Breast epithelium (tissue), 4 donors: ENCODE data around the gene NCAPG2. TPM values are rescaled to one million over a fixed set of nuclear protein-coding genes. Genes with fewer than 3 reads are reported as not detected.

ENCODE experiments used
- DNase-seq, 2 donors: peaks; one replicate each; pipeline ENCODE4 v3.0.0-alpha.2; 2019; ENCODE audit warnings: low spot score in 2 of 2
- H3K27ac ChIP-seq, 2 donors: fragments of 200-600 bp; sonication (generic) in 1 of 2; one replicate each; pipeline ENCODE4 v1.5.1; 2016 to 2019; ENCODE audit warnings: mild to moderate bottlenecking in 1 of 2
- H3K27me3 ChIP-seq, 2 donors: fragments of 200-600 bp; sonication (generic) in 1 of 2; one replicate each; pipeline versions ENCODE4 v1.5.1 to v1.6.0; 2017 to 2019; ENCODE audit warnings: control low read depth in 1 of 2, mild to moderate bottlenecking in 1 of 2
- H3K36me3 ChIP-seq: fragments of 200-600 bp; one replicate; pipeline ENCODE4 v1.5.1; 2019
- H3K4me1 ChIP-seq, 2 donors: fragments of 200-600 bp; sonication (generic); one replicate each; pipeline ENCODE4 v1.5.1; 2016 to 2019; ENCODE audit warnings: control low read depth in 1 of 2
- H3K4me3 ChIP-seq, 3 donors: fragments of 200-600 bp; sonication (generic); 1 replicate in 2 of 3; 2 replicates in 1 of 3; pipeline ENCODE4 v1.5.1; 2016 to 2019; ENCODE audit warnings: mild to moderate bottlenecking in 3 of 3, moderate library complexity in 2 of 3
- H3K9me3 ChIP-seq, 2 donors: fragments of 200-600 bp; sonication (generic) in 1 of 2; one replicate each; pipeline ENCODE4 v1.5.1; 2016 to 2019; ENCODE audit warnings: control low read depth in 1 of 2
- CTCF ChIP-seq, 3 donors: fragments of 450-650 bp; IDR thresholded peaks; one replicate each; pipeline ENCODE4 v1.5.1; 2016 to 2017; ENCODE audit warnings: antibody characterized with exemption in 3 of 3, mild to moderate bottlenecking in 3 of 3, moderate library complexity in 3 of 3
- POLR2A ChIP-seq: fragments of 450-650 bp; IDR thresholded peaks from one replicate; pipeline ENCODE4 v1.6.1; 2016; ENCODE audit warnings: antibody characterized with exemption, mild to moderate bottlenecking, moderate library complexity
- POLR2AphosphoS5 ChIP-seq, 3 donors: sonication (generic); formaldehyde crosslinking; IDR thresholded peaks; one replicate each; pipeline ENCODE4 v1.6.1; 2017; ENCODE audit warnings: antibody characterized with exemption in 3 of 3
- intact Hi-C: fragments of 100-400 bp; cut with DNase I; formaldehyde crosslinking; loops from one replicate; pipeline ENCODE4 v1.15.1; 2023; ENCODE audit warnings: low total_unique reads
- total RNA-seq, 3 donors: library from RNA; depleted of rRNA; stranded (reverse); fragments of >200 nt; gene quantifications; one replicate each; pipeline ENCODE4 v1.1.0, GENCODE V29; 2016

Gene NCAPG2
- total RNA-seq, 3 donors from 2014 or later: 9.8 to 12.5 (median 10.4) TPM

GRCh38 chr7:158613481-158613880 is 91.1 kb downstream of the NCAPG2 start:
- DNase-seq: no peak
- Histone ChIP-seq H3K4me1 (no peaks in the 10 kb centered on the region), H3K27me3 (no peaks in the 10 kb centered on the region), H3K9me3 (no peaks in the 10 kb centered on the region), H3K4me3 (no peak overlapping the region), H3K36me3 (no peaks in the 10 kb centered on the region), H3K27ac (no peak overlapping the region)
- intact Hi-C loops: no loop called here
- TF ChIP-seq CTCF (IDR thresholded peaks at IDR 0.05): no peak
- TF ChIP-seq POLR2AphosphoS5 (IDR thresholded peaks at IDR 0.05): no peak
- no peak for TF ChIP-seq POLR2A

- Histone ChIP-seq H3K9me3 (no peaks in the 10 kb centered on the region), H3K27me3 (no peaks in the 10 kb centered on the region), H3K4me1 (no peaks in the 10 kb centered on the region), H3K4me3 (no peak overlapping the region), H3K27ac (no peak overlapping the region), H3K36me3 (no peaks in the 10 kb centered on the region)
- intact Hi-C loops: no loop called here
- no peak for DNase-seq
- TF ChIP-seq POLR2AphosphoS5 (IDR thresholded peaks at IDR 0.05) (no peak), CTCF (IDR thresholded peaks at IDR 0.05) (no peak), POLR2A (no peak)
Measured at GRCh38 chr7:158612546-158612945, 92.1 kb downstream of the NCAPG2 start.

GRCh38 chr7:158611541-158611940 is 93.1 kb downstream of the NCAPG2 start:
- H3K27ac ChIP-seq: no peak overlapping the region
- TF ChIP-seq CTCF (IDR thresholded peaks at IDR 0.05) (no peak), POLR2AphosphoS5 (IDR thresholded peaks at IDR 0.05) (no peak), POLR2A (no peak)
- no peaks in the 10 kb centered on the region for H3K4me1 ChIP-seq
- H3K27me3 ChIP-seq: no peaks in the 10 kb centered on the region
- intact Hi-C loops: no loop called here
- no peaks in the 10 kb centered on the region for H3K36me3 ChIP-seq
- DNase-seq: no peak
- H3K9me3 ChIP-seq: no peaks in the 10 kb centered on the region
- no peak overlapping the region for H3K4me3 ChIP-seq

GRCh38 chr7:158609313-158609974 is 95.2 kb downstream of the NCAPG2 start:
- Histone ChIP-seq H3K27ac (no peak overlapping the region), H3K9me3 (no peaks in the 10 kb centered on the region), H3K27me3 (no peaks in the 10 kb centered on the region), H3K36me3 (no peaks in the 10 kb centered on the region), H3K4me1 (no peaks in the 10 kb centered on the region), H3K4me3 (no peak overlapping the region)
- intact Hi-C loops: no loop called here
- no peak for TF ChIP-seq CTCF (IDR thresholded peaks at IDR 0.05)
- no peak for TF ChIP-seq POLR2A
- TF ChIP-seq POLR2AphosphoS5 (IDR thresholded peaks at IDR 0.05): no peak
- DNase-seq: no peak

GRCh38 chr7:158607563-158607962 is 97.0 kb downstream of the NCAPG2 start:
- intact Hi-C loops: no loop called here
- no peaks in the 10 kb centered on the region for H3K4me1 ChIP-seq
- H3K4me3 ChIP-seq: no peak overlapping the region
- no peaks in the 10 kb centered on the region for H3K36me3 ChIP-seq
- DNase-seq: no peak
- no peaks in the 10 kb centered on the region for H3K27me3 ChIP-seq
- no peaks in the 10 kb centered on the region for H3K9me3 ChIP-seq
- H3K27ac ChIP-seq: no peak overlapping the region
- no peak for TF ChIP-seq CTCF (IDR thresholded peaks at IDR 0.05)
